ENCODE measurements around the gene PLA2G4E. TPM values are rescaled to one million over a fixed set of nuclear protein-coding genes. Genes with fewer than 3 reads are reported as not detected.

PLA2G4E gene
- total and polyA plus RNA-seq, 9 of the 15 experiments (the other 6 are each of a cell fraction or from before 2014, with no cell fraction given) = 0.03 TPM; not detected in 8

GRCh38 chr15:41992803-41993190 is 28.0 kb downstream of the PLA2G4E start:
- ChIA-PET CTCF (ENCODE audit: low intra/inter-chr PET ratio) (interaction anchor here (0.5 to 1.4 kb wide), 2 partner anchors 89 to 145 kb away, joined by 3 read pairs; no protein-coding TSS in a partner anchor), POLR2A (interaction anchor here (0.6 to 1.5 kb wide), 3 partner anchors 13 to 37 kb away, joined by 3 to 7 read pairs (median 6); no protein-coding TSS in a partner anchor)
- no peak overlapping the region for H3K4me2 ChIP-seq (ENCODE audit: insufficient read depth, low read length)
- WGBS (ENCODE audit: insufficient coverage, low coverage, missing lambda C conversion rate) = 2% methylated on average over 7 of the region's 7 CpGs
- in situ Hi-C loops (cut with MboI) (loop anchor here (5.0 kb wide), 1 partner anchor 65 kb away; no protein-coding TSS in a partner anchor), intact Hi-C loops (cut with micrococcal nuclease) (no loop called here)
- DNase-seq (ENCODE audit: extremely low read depth in 1 of 4, low spot score in 3 of 4) = no peak
- TF ChIP-seq NKRF (IDR thresholded peaks at IDR 0.05; ENCODE audit: borderline replicate concordance) = no peak
- no peak for TF ChIP-seq ZBTB5 (IDR thresholded peaks at IDR 0.05)
- TF ChIP-seq HES1 (IDR thresholded peaks at IDR 0.05; ENCODE audit: low read depth) = no peak
- no peak for TF ChIP-seq HBP1 (CRISPR knock-in tag; IDR thresholded peaks at IDR 0.05)
- TF ChIP-seq ZFPM2 (CRISPR knock-in tag; IDR thresholded peaks at IDR 0.05) = no peak
- no peak for TF ChIP-seq MTA2 (IDR thresholded peaks at IDR 0.05; ENCODE audit: low read depth)
- TF ChIP-seq SRSF1 (IDR thresholded peaks at IDR 0.05; ENCODE audit: low read depth, low read length) = no peak
- TF ChIP-seq CTBP1 (IDR thresholded peaks at IDR 0.05; ENCODE audit: borderline replicate concordance) = no peak
- TF ChIP-seq ZNF143 (CRISPR knock-in tag; IDR thresholded peaks at IDR 0.05) = no peak
- no peak for TF ChIP-seq SAFB2 (IDR thresholded peaks at IDR 0.05; ENCODE audit: borderline replicate concordance, low read depth, low read length, severe bottlenecking)
- TF ChIP-seq ZNF780A (CRISPR knock-in tag; IDR thresholded peaks at IDR 0.05) = no peak
- TF ChIP-seq SMARCC2 (IDR thresholded peaks at IDR 0.05; ENCODE audit: low read depth) = no peak
- TF ChIP-seq ZNF282 (CRISPR knock-in tag; IDR thresholded peaks at IDR 0.05) = no peak
- no peak for TF ChIP-seq HDAC2 (IDR thresholded peaks at IDR 0.05)
- BruUV-seq (replicated peaks) = no TSS peak
- ATAC-seq = no peak
- no peak overlapping the region for H3K4me3 ChIP-seq
- peaks cover 11% of the 10 kb centered on the region; the same call in 1 of the 2 replicates for H4K20me1 ChIP-seq (replicated peaks; ENCODE audit: control insufficient read depth, insufficient read depth, low read length)
- peaks cover 36 to 73% of the 10 kb centered on the region in 2 experiments; a peak in 4 of 5 replicates for H3K27me3 ChIP-seq (ENCODE audit: control insufficient read depth in 2 of 2, insufficient read depth in 2 of 2, low read length in 2 of 2)
- no peaks in the 10 kb centered on the region for H3K36me3 ChIP-seq (ENCODE audit: control insufficient read depth, insufficient read depth, low read length)
- peaks cover 0 to 5% of the 10 kb centered on the region in 2 experiments; a peak in 1 of 5 replicates for H3K4me1 ChIP-seq (replicated peaks in 1 of 2; ENCODE audit: control insufficient read depth in 2 of 2, insufficient read depth in 2 of 2, low read length in 2 of 2)
- no peak overlapping the region for H3K27ac ChIP-seq (ENCODE audit: extremely low read depth, low read depth, low read length)
- no peaks in the 10 kb centered on the region for H3K9me1 ChIP-seq (ENCODE audit: control insufficient read depth, insufficient read depth, low read length)
- H3K9ac ChIP-seq (ENCODE audit: insufficient read depth in 1 of 2, low read depth in 2 of 2, low read length in 2 of 2) = no peak overlapping the region
- H2AFZ ChIP-seq (ENCODE audit: low read depth, low read length) = no peak overlapping the region
- no peaks in the 10 kb centered on the region for H3K79me2 ChIP-seq (ENCODE audit: control insufficient read depth, insufficient read depth, low read length)
- H3K9me3 ChIP-seq (replicated peaks; ENCODE audit: control insufficient read depth, insufficient read depth, low read depth, low read length) = no peaks in the 10 kb centered on the region
- no peak for FAIRE-seq
